Left renal cortex interstitium (tissue), 4 donors: ENCODE data around the gene PLXNA3. TPM values are rescaled to one million over a fixed set of nuclear protein-coding genes. Genes with fewer than 3 reads are reported as not detected.
A peak's percentile ranks its signal among the peaks of the same experiment; 100 is the strongest.

Experiments
- DNase-seq, 4 donors: peaks; one replicate each; pipeline ENCODE4 v3.0.0-alpha.2; 2013; ENCODE audit warnings: low read depth in 4 of 4, low spot score in 2 of 4, missing footprints in 1 of 4
- polyA plus RNA-seq, 4 donors: library from polyadenylated mRNA; unstranded; fragments of 120-200 nt; gene quantifications; one replicate each; pipeline ENCODE4 v1.2.1, GENCODE V29; 2013; ENCODE audit not compliant: insufficient read length in 4 of 4

Gene PLXNA3
- polyA plus RNA-seq, 4 donors = 34.7 to 66.9 (median 53.3) TPM

DNA sequence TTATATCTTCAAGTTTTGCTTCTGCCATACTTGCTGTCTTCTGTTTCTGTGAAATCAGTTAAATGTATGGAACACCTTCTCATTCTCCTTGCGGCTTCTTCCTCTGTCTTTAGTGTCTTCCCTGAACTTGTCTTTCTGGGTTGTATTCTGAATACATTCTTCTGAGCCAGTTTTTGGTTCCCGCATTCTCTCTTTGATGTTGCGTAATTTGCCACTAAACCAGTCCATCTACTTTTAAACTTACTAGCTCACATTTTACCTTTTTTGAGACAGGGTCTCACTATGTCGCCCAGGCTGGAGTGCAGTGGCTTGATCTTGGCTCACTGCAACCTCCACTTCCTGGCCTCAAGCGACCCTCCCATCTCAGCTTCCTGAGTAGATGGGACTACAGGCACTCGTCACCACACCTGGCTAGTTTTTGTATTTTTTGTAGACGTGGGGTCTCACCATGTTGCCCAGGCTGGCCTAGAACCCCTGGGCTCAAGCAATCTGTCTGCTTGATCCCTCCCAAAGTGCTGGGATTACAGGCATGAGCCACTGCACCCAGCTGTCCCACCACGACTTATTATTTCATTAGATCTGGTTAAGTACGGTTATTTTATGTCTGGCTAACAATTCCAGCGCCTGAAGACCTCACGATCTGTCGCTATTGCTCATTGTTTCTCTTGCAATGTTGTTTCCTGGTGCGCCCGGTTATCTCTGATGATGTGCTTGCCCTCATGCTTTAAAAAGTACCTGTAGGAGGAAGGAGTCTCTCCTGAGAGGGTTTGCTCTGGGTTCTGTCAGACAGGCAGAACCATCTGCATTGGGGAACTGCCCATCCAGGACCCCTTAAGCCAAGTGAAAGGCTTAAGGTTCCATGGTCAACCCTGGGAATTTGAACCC, 67.8 kb downstream of the PLXNA3 start:
- DNase-seq = no peak

DNA sequence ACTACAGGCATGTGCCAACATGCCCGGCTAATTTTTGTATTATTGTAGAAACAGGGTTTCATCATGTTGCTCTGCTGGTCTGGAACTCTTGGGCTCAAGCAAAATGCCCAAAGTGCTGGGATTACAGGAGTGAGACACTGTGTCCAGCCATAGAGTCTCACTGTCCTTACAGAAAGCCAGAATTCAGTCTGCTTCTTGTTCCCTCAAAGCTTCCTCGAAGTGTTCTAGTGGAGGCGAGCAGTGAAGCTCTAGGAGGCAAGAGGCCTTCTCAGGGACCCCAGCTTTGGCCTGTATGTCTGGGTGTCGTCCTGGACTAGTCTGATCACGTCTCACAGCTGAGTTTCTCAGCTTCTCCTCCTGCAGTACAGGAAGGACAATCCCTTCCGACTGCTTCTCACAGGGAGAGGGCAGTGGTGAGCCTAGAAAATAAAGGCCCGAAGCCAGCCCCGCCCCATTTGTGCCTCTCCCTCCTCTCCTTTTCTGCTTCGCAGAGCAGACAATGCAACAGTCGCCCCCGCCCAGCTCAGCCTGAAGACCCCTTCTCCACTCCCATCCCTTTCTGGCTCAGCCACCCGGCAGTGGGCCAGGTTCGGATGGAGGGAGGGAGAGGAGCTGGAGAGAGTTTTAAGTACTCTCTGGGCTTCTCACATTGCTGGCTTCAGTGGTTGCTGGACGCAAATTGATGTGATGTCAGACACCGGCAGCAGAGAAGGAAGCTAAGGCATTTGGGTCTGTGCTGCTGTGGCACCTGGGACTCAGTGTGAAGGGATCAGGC, 69.0 kb downstream of the PLXNA3 start:
- peak in 2 of 4 donors; percentile 63 to 70 for DNase-seq

Other genes with a start within 250 kb of the PLXNA3 start
- not detected for gene OPN1MW2, start 238.5 kb upstream of the PLXNA3 start, polyA plus RNA-seq
- not detected for gene OPN1MW3, start 200.7 kb upstream of the PLXNA3 start, polyA plus RNA-seq
- gene TEX28, start 163.2 kb upstream of the PLXNA3 start, polyA plus RNA-seq = not detected
- under 1 TPM; 0.33 to 0.61 (median 0.53) TPM for gene TKTL1, start 162.5 kb upstream of the PLXNA3 start, polyA plus RNA-seq
- 100 to 1,000 TPM; 414 to 641 (median 539) TPM for gene FLNA, start 83.6 kb upstream of the PLXNA3 start, polyA plus RNA-seq
- gene EMD, start 79.0 kb upstream of the PLXNA3 start, polyA plus RNA-seq = 10 to 100 TPM; 63.4 to 76.3 (median 74.9) TPM
- gene RPL10, start 59.9 kb upstream of the PLXNA3 start, polyA plus RNA-seq = 1,000 to 10,000 TPM; 3,011 to 4,069 (median 3,093) TPM
- 10 to 100 TPM; 13.2 to 14.8 (median 14.7) TPM for gene DNASE1L1, start 49.0 kb upstream of the PLXNA3 start, polyA plus RNA-seq
- gene TAFAZZIN, start 46.7 kb upstream of the PLXNA3 start, polyA plus RNA-seq = 10 to 100 TPM; 26.4 to 51.2 (median 36.5) TPM
- gene ATP6AP1, start 29.6 kb upstream of the PLXNA3 start, polyA plus RNA-seq = 100 to 1,000 TPM; 142 to 176 (median 157) TPM
- gene GDI1, start 21.1 kb upstream of the PLXNA3 start, polyA plus RNA-seq = 100 to 1,000 TPM; 104 to 156 (median 137) TPM
- gene FAM50A, start 14.1 kb upstream of the PLXNA3 start, polyA plus RNA-seq = 10 to 100 TPM; 51.8 to 58.8 (median 57.3) TPM
- 10 to 100 TPM; 11.4 to 19.4 (median 13.4) TPM for gene LAGE3, start 21.0 kb downstream of the PLXNA3 start, polyA plus RNA-seq
- gene UBL4A, start 28.3 kb downstream of the PLXNA3 start, polyA plus RNA-seq = 10 to 100 TPM; 26.2 to 39.6 (median 30.1) TPM
- gene SLC10A3, start 32.3 kb downstream of the PLXNA3 start, polyA plus RNA-seq = 10 to 100 TPM; 18.3 to 25.0 (median 20.7) TPM
- 10 to 100 TPM; 34.1 to 47.8 (median 40.2) TPM for gene FAM3A, start 58.0 kb downstream of the PLXNA3 start, polyA plus RNA-seq
- 10 to 100 TPM; 32.4 to 47.8 (median 41.6) TPM for gene G6PD, start 88.6 kb downstream of the PLXNA3 start, polyA plus RNA-seq
- 10 to 100 TPM; 13.9 to 24.2 (median 19.2) TPM for gene IKBKG, start 89.3 kb downstream of the PLXNA3 start, polyA plus RNA-seq
- gene CTAG1A, start 126.9 kb downstream of the PLXNA3 start, polyA plus RNA-seq = not detected
- not detected for gene CTAG1B, start 161.0 kb downstream of the PLXNA3 start, polyA plus RNA-seq
- not detected for gene CTAG2, start 195.3 kb downstream of the PLXNA3 start, polyA plus RNA-seq